SK-N-SH treated with all-trans-retinoic acid at 6 μM for 48 hours (cell line): ENCODE results near the gene SHISA2.

Source experiments
- ATAC-seq: fragments of 200-7000 bp; cut with Tn5 transposase; 3 replicates; pipeline ENCODE4 v1.9.1; 2020; ENCODE audit warnings: mild to moderate bottlenecking, moderate library complexity
- ARNTL ChIP-seq: fragments of 450-650 bp; formaldehyde crosslinking; IDR thresholded peaks from 2 replicates; pipeline ENCODE4 v1.5.0; 2020; ENCODE audit warnings: low read depth, mild to moderate bottlenecking, moderate library complexity, borderline replicate concordance
- BACH2 ChIP-seq: fragments of 250-450 bp; sonication (Bioruptor Pico); IDR thresholded peaks from 2 replicates; pipeline ENCODE4 v1.9.0; 2021; ENCODE audit warnings: mild to moderate bottlenecking, borderline replicate concordance
- CSDC2 ChIP-seq: fragments of 250-450 bp; sonication (Bioruptor Pico); IDR thresholded peaks from 2 replicates; pipeline ENCODE4 v1.5.0; 2020; ENCODE audit warnings: mild to moderate bottlenecking, moderate library complexity
- CSRNP3 ChIP-seq: fragments of 250-450 bp; sonication (Bioruptor Pico); IDR thresholded peaks from 2 replicates; pipeline ENCODE4 v1.5.1; 2021; ENCODE audit warnings: mild to moderate bottlenecking, moderate library complexity
- GLIS3 ChIP-seq: fragments of 250-450 bp; sonication (Bioruptor Pico); IDR thresholded peaks from 2 replicates; pipeline ENCODE4 v1.5.0; 2020; ENCODE audit warnings: mild to moderate bottlenecking, moderate library complexity
- ISL1 ChIP-seq: fragments of 250-450 bp; sonication (Bioruptor Pico); IDR thresholded peaks from 2 replicates; pipeline ENCODE4 v2.1.2; 2022; ENCODE audit warnings: mild to moderate bottlenecking, moderate library complexity
- PPARA ChIP-seq: fragments of 250-450 bp; sonication (Bioruptor Pico); IDR thresholded peaks from 2 replicates; pipeline ENCODE4 v1.5.0; 2020; ENCODE audit warnings: mild to moderate bottlenecking, borderline replicate concordance
- RARB ChIP-seq: fragments of 250-450 bp; sonication (Bioruptor Pico); IDR thresholded peaks from 2 replicates; pipeline ENCODE4 v1.8.0; 2021; ENCODE audit warnings: mild to moderate bottlenecking, moderate library complexity
- SNAI2 ChIP-seq: fragments of 250-450 bp; sonication (Bioruptor Pico); IDR thresholded peaks from 2 replicates; pipeline ENCODE4 v1.5.0; 2020; ENCODE audit warnings: mild to moderate bottlenecking, moderate library complexity
- TCF4 ChIP-seq: fragments of 250-450 bp; sonication (Bioruptor Pico); IDR thresholded peaks from 2 replicates; pipeline ENCODE4 v1.8.0; 2021; ENCODE audit warnings: mild to moderate bottlenecking, moderate library complexity, borderline replicate concordance
- TOX ChIP-seq: fragments of 250-450 bp; sonication (Bioruptor Pico); IDR thresholded peaks from 2 replicates; pipeline ENCODE4 v1.8.0; 2021; ENCODE audit warnings: mild to moderate bottlenecking, moderate library complexity, borderline replicate concordance
- ZC3H10 ChIP-seq: fragments of 250-450 bp; sonication (Bioruptor Pico); IDR thresholded peaks from 2 replicates; pipeline ENCODE4 v1.5.1; 2021; ENCODE audit warnings: mild to moderate bottlenecking, moderate library complexity
- ZFP3 ChIP-seq: fragments of 250-450 bp; sonication (Bioruptor Pico); IDR thresholded peaks from 2 replicates; pipeline ENCODE4 v1.5.0; 2020; ENCODE audit warnings: mild to moderate bottlenecking, moderate library complexity
- ZFP30 ChIP-seq: fragments of 450-650 bp; formaldehyde crosslinking; IDR thresholded peaks from 2 replicates; pipeline ENCODE4 v1.5.0; 2022; ENCODE audit warnings: mild to moderate bottlenecking, moderate library complexity
- ZNF565 ChIP-seq: fragments of 450-650 bp; formaldehyde crosslinking; conservative IDR thresholded peaks from 2 replicates; pipeline ENCODE4 v1.5.0; 2020; ENCODE audit warnings: low read depth, mild to moderate bottlenecking, moderate library complexity
- ZNF8 ChIP-seq: fragments of 450-650 bp; formaldehyde crosslinking; IDR thresholded peaks from 2 replicates; pipeline ENCODE4 v1.5.0; 2020; ENCODE audit warnings: mild to moderate bottlenecking, moderate library complexity
- TF ChIP-seq, protein P1 (sequence below): fragments of 250-450 bp; sonication (Bioruptor Pico); IDR thresholded peaks from 2 replicates; pipeline ENCODE4 v1.8.0; 2021; ENCODE audit warnings: low read depth, mild to moderate bottlenecking, moderate library complexity, borderline replicate concordance
- TF ChIP-seq, protein P2 (sequence below): fragments of 250-450 bp; sonication (Bioruptor Pico); IDR thresholded peaks from 2 replicates; pipeline ENCODE4 v1.5.0; 2020; ENCODE audit warnings: mild to moderate bottlenecking, moderate library complexity

The SHISA2 gene

GRCh38 chr13:26010487-26011207, 41.2 kb downstream of the SHISA2 start:
- no peak for ATAC-seq
- no peak for TF ChIP-seq TCF4
- no peak for TF ChIP-seq CSRNP3
- TF ChIP-seq GLIS3, result no peak
- no peak for TF ChIP-seq TOX (CRISPR knock-in tag)
- no peak for TF ChIP-seq ZFP30
- no peak for TF ChIP-seq BACH2 (CRISPR knock-in tag)
- TF ChIP-seq, protein P1, sequence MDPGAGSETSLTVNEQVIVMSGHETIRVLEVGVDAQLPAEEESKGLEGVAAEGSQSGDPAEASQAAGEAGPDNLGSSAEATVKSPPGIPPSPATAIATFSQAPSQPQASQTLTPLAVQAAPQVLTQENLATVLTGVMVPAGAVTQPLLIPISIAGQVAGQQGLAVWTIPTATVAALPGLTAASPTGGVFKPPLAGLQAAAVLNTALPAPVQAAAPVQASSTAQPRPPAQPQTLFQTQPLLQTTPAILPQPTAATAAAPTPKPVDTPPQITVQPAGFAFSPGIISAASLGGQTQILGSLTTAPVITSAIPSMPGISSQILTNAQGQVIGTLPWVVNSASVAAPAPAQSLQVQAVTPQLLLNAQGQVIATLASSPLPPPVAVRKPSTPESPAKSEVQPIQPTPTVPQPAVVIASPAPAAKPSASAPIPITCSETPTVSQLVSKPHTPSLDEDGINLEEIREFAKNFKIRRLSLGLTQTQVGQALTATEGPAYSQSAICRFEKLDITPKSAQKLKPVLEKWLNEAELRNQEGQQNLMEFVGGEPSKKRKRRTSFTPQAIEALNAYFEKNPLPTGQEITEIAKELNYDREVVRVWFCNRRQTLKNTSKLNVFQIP (CRISPR knock-in tag), result no peak
- TF ChIP-seq SNAI2 (CRISPR knock-in tag), result no peak
- TF ChIP-seq RARB (CRISPR knock-in tag), result no peak
- no peak for TF ChIP-seq CSDC2 (CRISPR knock-in tag)
- TF ChIP-seq ZC3H10, result no peak
- TF ChIP-seq, protein P2, sequence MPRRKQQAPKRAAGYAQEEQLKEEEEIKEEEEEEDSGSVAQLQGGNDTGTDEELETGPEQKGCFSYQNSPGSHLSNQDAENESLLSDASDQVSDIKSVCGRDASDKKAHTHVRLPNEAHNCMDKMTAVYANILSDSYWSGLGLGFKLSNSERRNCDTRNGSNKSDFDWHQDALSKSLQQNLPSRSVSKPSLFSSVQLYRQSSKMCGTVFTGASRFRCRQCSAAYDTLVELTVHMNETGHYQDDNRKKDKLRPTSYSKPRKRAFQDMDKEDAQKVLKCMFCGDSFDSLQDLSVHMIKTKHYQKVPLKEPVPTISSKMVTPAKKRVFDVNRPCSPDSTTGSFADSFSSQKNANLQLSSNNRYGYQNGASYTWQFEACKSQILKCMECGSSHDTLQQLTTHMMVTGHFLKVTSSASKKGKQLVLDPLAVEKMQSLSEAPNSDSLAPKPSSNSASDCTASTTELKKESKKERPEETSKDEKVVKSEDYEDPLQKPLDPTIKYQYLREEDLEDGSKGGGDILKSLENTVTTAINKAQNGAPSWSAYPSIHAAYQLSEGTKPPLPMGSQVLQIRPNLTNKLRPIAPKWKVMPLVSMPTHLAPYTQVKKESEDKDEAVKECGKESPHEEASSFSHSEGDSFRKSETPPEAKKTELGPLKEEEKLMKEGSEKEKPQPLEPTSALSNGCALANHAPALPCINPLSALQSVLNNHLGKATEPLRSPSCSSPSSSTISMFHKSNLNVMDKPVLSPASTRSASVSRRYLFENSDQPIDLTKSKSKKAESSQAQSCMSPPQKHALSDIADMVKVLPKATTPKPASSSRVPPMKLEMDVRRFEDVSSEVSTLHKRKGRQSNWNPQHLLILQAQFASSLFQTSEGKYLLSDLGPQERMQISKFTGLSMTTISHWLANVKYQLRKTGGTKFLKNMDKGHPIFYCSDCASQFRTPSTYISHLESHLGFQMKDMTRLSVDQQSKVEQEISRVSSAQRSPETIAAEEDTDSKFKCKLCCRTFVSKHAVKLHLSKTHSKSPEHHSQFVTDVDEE (CRISPR knock-in tag), result no peak
- TF ChIP-seq ARNTL (CRISPR knock-in tag), result no peak
- no peak for TF ChIP-seq ZNF565 (CRISPR knock-in tag)
- no peak for TF ChIP-seq ISL1 (CRISPR knock-in tag)

- TF ChIP-seq TOX (CRISPR knock-in tag), result no peak
- TF ChIP-seq ZFP3 (CRISPR knock-in tag), result no peak
- no peak for TF ChIP-seq SNAI2 (CRISPR knock-in tag)
- no peak for TF ChIP-seq PPARA (CRISPR knock-in tag)
- TF ChIP-seq ZNF8 (CRISPR knock-in tag), result no peak
- no peak for TF ChIP-seq RARB (CRISPR knock-in tag)
- no peak for TF ChIP-seq CSDC2 (CRISPR knock-in tag)
- ATAC-seq, result no peak
These were observed 44.3 kb downstream of the SHISA2 start for GRCh38 chr13:26007261-26008125.
